ENCODE measurements around the gene GUSB. TPM values are rescaled to one million over a fixed set of nuclear protein-coding genes. Genes with fewer than 3 reads are reported as not detected.
"Not testable (repeated sequence)": the region's sequence is repeated elsewhere in the genome, so short reads cannot be mapped to it uniquely, and the experiment has no call there.

Gene GUSB
- total RNA-seq, 1 donor from 2014 or later, result 15.8 TPM

DNA sequence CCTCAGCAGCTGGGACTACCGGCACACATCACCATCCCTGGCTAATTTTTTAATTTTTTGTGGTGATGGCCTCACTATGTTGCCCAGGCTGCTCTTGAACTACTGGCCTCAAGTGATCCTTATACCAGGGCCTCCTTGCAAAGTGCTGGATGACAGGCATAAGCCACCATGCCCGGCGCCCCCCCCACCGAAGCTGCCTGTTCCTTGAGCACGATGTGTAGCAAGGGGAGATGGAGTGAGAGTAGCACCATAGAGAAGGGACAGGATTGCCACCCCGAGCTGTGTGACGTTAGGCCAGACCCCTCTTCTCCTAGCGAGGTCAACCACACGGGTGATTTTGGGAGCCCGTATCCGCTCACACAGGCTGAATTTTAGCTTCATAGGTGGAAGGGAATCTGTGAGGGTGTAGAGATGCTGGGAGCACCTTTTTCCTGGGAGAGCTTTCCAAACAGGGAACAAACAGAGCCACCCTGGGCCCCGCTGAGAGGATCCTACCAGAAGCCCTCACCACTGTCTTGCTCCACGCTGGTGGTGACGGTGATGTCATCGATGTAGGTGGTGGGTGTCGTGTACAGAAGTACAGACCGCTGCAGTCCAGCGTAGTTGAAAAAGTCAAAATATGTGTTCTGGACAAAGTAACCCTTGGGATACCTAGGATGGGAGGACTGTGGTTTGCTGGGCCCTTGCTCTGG lies 3.0 kb downstream of the GUSB start:
- no peak for DNase-seq (ENCODE audit: low spot score)
- intact Hi-C loops (cut with DNase I), result no loop called here

DNA sequence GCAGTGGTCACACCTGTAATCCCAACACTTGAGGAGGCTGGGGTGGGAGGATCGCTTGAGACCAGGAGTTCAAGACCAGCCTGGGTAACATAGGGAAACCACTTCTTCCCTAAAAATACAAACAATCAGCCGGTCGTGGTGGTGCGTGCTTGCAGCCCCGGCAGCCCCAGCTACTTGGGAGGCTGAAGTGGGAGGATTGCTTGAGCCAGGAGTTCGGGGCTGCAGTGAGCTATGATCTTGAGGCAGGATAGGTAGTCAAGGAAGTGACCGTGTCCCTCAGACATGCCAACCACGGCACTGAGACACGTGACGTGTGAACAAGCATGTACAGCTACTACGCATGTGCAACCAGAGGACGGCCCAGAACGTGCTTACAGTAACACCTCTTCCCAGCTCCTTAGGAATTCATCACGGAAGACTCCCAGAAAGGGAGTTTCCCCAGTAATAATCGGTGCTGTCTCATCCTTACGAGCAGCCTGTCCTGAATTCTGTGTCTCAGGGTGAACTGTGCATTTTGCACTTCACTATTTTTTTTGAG lies 5.3 kb downstream of the GUSB start:
- no peak for DNase-seq (ENCODE audit: low spot score)

DNA sequence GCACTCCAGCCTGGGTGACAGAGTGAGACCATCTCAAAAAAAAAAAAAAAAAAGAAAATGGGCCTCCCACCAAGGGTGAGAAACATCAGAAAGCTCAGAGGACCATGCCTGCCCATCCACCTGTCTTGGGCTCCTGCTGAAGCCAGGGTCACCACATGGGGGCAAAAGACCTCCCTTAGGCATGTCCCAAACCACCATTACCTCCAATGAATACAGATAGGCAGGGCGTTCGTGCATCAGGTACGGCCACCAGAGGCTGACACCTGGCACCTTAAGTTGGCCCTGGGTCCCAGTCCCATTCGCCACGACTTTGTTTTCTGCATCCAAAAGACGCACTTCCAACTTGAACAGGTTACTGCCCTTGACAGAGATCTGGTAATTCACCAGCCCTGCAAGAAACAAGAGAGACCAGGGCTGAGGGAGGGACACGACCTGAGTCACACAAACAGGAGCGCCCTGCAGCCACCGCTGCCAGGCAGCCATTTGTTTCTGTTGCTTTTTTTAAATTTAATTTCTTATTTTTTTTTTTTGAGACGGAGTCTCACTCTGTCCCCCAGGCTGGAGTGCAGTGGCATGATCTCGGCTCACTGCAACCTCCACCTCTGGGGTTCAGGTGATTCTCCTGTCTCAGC lies 6.1 kb downstream of the GUSB start:
- DNase-seq (ENCODE audit: low spot score), result no peak
- intact Hi-C loops (cut with DNase I), result no loop called here

More for the DNA sequence above, 5.3 kb downstream of the GUSB start:
- intact Hi-C loops (cut with DNase I), result no loop called here

DNA sequence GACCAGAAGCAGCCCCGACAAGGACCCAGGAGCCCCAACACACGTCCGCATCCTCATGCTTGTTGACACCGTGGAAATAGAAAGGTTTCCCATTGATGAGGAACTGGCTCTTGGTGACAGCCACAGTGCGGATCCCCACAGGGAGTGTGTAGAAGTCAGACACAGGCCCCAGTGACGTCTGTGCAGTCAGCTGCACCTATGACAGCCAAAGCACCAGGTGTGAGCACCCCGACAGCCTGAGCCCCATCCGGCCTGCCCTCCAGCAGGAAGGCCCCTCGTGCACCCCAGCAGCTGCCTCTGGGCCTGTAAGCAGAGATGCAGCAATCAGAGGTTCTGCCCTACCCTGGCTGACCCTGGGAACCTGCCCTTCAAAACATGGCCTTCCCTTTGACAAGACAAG lies 7.1 kb downstream of the GUSB start:
- DNase-seq (ENCODE audit: low spot score), result no peak
- intact Hi-C loops (cut with DNase I), result no loop called here

DNA sequence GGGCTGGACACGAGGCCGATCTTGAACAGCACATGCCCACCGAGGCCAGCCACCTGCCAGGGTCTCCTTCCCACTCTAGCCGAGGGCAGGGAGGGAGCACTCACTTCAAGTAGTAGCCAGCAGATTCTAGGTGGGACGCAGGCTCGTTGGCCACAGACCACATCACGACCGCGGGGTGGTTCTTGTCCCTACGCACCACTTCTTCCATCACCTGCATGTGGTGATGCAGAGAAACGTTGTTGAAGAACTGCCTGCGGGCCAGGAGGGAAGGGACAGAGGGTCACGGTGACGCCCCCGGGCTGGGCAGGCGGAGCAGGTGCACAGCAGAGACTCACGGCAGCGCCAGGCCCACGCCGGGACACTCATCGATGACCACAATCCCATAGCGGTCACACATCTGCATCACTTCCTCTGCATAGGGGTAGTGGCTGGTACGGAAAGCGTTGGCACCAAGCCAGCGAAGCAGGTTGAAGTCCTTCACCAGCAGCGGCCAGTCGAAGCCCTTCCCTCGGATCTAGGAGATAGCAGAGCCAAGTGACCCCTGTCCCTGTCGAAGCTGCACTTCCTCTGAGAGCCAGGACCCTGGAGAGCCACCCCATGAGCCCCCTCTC lies 7.7 kb downstream of the GUSB start:
- intact Hi-C loops (cut with DNase I), result no loop called here
- DNase-seq (ENCODE audit: low spot score), result no peak

DNA sequence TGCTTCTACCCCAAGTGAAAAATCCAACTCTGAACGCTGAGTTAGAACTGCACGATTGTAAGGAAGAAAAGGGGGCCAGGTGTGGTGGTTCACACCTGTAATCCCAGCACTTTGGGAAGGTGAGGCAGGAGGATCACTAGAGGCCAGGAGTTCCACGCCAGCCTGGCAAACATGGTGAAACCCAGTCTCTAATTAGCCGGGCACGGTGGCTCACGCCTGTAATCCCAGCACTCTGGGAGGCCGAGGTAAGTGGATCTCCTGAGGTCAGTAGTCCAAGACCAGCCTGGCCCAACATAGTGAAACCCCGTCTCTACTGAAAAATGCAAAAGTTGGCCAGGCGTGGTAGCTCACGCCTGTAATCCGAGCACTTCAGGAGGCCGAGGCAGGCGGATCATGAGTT lies 9.0 kb downstream of the GUSB start:
- no peak for DNase-seq (ENCODE audit: low spot score)
- intact Hi-C loops (cut with DNase I), result no loop called here

DNA sequence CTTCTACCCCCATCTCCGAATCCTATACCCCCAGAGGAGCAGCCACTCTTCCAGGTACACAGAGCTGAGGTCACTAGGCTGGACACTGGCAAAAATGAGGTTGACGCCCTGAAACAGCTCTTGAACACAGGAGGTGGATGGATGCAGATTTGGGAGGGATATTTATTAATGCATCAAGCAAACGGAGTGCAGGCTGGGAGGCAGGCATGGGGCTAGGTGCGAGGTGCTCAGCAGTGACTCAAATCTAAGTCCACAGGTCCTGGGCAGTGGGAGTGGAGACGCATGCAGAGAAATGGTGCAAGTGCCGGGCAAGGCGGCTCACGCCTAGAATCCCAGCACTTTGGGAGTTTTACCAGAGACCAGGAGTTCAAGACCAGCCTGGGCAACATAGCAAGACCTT lies 11.0 kb downstream of the GUSB start:
- DNase-seq (ENCODE audit: low spot score), result no peak
- intact Hi-C loops (cut with DNase I), result no loop called here

DNA sequence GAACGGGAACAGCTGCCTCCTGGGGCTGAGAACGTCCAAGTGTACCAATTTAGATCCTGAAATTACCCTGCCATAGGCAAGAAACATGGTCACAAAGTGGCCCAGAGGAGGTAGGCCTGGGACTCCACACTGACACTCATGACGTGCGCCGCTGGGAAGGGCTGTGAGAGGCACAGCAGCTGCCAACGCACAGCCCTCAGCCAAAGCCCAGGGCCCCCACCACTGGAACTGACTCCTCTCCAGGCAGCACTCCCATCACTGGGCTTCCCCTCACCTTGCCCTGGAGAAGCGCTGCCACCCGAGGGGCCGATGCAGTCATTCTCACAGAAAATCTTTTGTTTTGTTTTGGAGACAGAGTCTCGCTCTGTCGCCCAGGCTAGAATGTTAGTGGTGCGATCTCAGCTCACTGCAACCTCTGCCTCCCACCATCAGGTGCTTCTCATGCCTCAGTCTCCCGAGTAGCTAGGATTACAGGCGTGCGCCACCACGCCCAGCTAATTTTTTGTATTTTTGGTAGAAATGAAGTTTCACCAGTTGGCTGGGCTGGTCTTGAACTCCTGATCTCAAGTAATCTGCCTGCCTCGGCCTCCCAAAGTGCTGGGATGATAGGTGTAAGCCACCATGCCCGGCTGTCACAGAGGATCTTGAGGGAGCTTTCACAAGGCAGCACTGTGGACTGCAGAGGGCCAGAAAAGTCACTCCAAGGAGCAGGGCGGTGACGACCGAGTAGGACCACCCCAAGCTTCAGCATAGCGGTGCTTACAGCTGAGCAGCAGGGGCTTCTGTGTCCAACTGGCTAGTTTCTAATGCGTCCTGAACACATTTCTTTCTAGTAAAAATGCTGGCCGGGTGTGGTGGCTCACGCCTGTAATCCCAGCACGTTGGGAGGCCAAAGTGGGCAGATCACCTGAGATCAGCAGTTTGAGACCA lies 13.5 kb downstream of the GUSB start:
- intact Hi-C loops (cut with DNase I), result no loop called here

DNA sequence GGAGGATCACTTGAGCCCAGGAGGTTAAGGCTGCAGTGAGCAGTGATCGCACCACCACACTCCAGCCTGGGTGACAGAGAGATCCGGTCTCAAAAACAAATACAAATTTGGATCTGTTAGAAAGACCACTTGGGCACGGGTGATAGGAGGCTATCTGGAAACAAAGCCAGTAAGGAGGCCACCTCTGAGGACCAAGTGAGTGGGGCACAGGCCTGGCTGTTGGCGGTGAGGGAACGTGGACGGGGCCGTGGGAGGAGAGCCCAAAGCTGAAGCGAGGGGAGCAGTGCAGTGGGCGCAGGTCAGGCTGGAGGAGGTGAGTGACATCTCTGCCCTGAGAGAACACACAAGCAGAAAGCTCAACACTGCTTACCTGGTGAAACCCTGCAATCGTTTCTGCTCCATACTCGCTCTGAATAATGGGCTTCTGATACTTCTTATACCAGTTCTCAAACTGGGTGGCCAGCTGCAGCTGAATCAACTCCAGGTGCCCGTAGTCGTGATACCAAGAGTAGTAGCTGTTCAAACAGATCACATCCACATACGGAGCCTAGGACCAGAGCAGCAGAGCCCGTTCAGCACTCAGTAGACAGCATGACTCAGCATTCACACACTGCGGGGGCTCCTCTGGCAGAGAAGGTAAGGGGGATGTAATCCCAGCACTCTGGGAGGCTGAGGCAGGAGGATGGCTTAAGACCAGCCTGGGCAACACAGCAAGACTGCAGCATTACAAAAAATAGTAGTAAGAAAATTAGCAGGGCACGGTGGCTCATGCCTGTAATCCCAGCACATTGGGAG lies 14.5 kb downstream of the GUSB start:
- intact Hi-C loops (cut with DNase I), result no loop called here
- no peak for DNase-seq (ENCODE audit: low spot score)

More for the DNA sequence above, 13.5 kb downstream of the GUSB start:
- no peak for DNase-seq (ENCODE audit: low spot score)

DNA sequence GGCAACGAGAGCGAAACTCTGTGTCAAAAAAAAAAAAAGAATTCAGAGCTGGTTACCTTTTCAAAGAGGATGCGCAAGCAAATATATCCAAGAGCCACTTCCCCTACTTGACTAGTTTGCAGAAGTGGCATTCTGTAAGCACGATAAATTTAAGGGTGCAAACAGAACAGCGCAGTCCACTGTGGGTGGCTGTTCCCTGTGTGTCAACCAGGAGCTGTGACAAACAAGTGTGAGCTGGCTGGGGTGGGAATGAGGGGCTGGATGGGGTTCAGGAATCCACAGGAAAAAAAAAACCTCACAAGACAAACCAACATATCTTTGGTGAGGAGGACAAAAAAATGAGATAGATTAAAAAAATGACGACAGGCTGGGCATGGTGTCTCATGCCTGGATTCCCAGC lies 15.9 kb downstream of the GUSB start:
- intact Hi-C loops (cut with DNase I), result no loop called here
- no peak for DNase-seq (ENCODE audit: low spot score)

DNA sequence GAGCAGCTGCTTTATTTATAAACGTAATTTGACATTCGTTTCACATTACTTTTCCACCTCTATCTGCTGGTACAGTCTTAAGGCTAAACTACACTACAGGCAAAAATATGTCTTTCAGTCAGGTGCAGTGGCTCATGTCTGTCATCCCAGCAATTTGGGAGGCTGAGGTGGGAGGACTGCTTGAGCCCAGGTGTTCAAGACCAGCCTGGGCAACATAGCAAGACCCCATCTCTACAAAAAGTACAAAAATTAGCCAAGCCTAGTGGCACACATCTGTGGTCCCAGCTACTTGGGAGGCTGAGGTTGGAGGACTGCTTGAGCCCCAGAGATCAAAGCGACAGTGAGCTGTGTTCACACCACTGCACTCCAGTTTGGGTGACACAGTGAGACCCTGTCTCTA lies 17.3 kb downstream of the GUSB start:
- intact Hi-C loops (cut with DNase I); DNase-seq (ENCODE audit: low spot score): not testable (repeated sequence)

DNA sequence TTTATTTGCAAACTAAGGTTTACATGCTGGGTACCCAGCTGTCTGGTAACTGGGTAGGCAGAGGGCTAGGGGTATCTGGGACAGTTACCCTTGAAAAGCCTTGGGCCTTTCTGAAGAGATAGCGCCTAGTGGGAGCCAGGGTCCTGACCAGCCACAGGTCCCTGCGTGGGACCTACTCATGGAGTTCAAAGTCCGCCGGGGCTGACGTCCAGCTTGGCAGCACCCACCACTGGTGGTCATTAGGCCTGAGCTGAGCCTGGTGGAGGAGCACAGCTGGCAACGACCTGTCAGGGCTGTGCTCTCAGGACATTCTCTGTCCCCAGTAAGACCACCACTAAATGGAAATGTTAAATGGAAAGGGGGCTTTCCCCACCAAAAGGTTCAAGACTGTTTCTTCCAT lies 20.0 kb downstream of the GUSB start:
- DNase-seq (ENCODE audit: low spot score), result no peak
- intact Hi-C loops (cut with DNase I), result no loop called here

DNA sequence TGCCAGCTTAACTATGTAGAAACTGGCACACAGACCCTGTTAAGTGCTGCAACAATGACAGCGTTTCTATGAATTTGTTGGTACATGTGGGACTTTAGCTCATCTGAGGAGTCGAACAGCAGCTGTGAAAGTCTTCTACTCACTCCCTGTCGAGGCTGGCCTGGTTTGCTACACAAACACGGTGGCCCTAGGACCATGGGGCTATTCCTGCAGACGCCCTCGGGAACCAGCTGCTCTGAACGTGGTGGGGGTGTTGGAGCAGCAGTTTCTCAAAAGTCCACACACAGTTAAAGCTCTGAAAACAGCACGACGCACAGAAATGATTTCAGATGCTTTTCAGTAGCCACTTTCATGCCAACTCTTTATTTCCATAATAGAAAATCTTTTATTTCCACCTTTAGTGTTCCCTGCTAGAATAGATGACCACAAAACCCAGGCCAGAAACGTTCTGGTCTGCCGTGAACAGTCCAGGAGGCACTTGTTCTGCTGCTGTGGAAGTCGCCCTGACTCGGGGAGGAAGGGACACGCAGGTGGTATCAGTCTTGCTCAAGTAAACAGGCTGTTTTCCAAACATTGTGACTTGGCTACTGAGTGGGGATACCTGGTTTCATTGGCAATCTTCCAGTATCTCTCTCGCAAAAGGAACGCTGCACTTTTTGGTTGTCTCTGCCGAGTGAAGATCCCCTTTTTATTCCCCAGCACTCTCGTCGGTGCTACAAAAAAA lies 21.5 kb downstream of the GUSB start:
- no peak for DNase-seq (ENCODE audit: low spot score)
- intact Hi-C loops (cut with DNase I), result no loop called here

DNA sequence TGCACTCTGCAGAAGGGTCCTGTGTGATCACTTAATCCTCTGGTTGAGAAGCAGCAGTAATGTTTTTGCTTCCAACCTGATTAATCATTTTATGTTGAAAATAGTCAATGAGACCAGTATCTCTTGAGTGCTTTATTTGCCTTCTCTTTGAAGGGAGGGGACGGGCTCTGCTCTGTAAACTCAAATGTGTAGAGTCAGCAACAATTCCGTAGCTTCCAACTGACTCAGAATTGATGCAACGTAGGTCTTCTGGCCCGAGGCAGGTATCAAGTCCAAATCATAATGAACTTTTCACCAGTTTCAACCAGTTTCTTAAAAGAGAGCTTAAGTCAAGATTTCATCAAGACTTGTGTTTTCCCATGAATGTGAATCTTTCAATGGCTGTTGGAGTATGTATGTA lies 26.3 kb downstream of the GUSB start:
- no peak for DNase-seq (ENCODE audit: low spot score)
- intact Hi-C loops (cut with DNase I), result no loop called here

DNA sequence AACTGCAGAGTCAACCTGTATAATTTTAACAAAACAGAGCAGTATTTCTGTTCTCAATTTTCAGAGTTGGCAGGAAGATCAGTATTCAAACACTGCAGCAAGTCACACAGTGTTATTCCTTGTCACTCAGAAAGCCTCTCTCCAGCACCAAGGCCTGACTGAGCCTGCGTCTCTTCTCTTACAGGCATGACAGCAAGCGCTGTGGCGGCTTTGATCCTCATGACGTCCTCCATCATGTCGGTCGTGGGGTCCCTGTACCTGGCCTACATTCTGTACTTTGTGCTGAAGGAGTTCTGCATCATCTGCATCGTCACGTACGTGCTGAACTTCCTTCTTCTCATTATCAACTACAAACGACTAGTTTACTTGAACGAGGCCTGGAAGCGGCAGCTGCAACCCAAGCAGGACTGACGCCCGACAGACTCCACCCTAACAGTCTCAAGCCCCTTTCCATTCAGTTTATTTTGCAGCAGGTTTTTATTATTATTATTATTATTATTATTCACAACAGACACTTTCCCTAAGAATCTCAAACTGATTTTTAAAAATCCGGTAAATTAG lies 28.0 kb downstream of the GUSB start:
- no peak for DNase-seq (ENCODE audit: low spot score)
- intact Hi-C loops (cut with DNase I), result no loop called here

DNA sequence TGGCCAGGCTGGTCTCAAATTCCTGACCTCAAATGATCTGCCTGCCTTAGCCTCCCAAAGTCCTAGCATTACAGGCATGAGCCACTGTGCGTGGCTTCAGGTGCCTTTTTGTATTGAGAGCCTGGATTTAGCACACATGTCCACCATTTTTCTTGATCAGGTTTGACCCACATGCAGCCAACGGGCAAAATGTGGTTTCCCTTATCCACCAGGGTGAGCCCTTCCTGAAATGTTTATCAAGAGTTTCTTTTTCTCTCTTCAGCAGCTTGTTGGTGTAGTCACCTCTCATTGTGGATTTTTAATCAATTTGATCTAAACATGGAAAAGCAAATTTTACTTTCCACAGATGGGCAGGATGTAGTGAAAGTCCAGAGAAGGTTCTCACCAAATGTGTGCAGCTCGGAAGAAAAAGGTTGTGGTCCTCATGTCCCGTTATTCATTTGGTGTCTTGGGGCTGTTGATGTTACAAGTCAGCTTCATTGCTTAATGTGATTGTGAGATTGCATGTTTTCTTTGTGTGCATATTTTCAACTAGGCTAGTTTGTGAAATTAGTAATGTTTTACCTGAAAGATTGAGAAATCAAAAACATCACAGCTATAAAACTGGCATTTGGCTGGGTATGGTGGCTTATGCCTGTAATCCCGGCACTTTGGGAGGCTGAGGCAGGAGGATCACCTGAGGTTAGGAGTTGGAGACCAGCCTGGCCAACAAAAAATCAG lies 28.9 kb downstream of the GUSB start:
- no peak for DNase-seq (ENCODE audit: low spot score)
- intact Hi-C loops (cut with DNase I), result no loop called here

DNA sequence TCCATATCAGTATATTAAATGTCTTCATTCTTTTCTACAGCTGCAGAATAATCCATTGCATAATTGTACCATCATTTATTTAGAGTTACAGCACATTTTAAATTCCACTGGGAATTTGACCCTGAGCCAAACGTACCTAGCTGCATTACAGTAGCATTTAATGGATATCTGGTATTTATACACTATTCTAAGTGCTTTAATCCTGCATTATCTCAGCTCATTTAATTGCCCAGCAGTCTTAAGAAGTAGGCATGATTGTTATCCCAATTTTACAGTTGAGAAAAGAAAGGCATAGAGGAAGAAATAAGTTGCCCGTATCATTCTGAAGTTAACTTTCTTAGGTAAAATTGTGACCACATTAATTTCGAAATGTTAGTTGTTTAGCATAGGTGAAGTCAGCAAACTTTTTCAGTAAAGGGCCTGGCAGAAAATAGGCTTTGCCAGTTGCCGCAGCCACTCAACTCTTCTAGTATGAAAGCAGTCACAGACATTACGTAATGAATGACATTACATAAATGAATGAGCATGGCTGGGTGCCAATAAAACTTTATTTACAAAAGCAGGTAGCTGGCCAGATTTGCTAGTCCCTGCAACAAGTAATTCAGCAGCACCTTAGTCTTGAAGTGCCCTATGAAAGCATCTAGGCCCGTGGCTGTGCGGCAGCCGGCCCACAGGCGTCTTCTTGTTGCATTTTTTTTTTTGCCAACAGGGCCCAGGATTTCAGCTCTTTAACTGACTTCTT lies 30.0 kb downstream of the GUSB start:
- no peak for DNase-seq (ENCODE audit: low spot score)
- intact Hi-C loops (cut with DNase I), result no loop called here
